ENCODE data around the gene CELF2.
A peak's percentile ranks its signal among the peaks of the same experiment; 100 is the strongest.
"Not testable (repeated sequence)": the region's sequence is repeated elsewhere in the genome, so short reads cannot be mapped to it uniquely, and the experiment has no call there.

Gene CELF2

DNA sequence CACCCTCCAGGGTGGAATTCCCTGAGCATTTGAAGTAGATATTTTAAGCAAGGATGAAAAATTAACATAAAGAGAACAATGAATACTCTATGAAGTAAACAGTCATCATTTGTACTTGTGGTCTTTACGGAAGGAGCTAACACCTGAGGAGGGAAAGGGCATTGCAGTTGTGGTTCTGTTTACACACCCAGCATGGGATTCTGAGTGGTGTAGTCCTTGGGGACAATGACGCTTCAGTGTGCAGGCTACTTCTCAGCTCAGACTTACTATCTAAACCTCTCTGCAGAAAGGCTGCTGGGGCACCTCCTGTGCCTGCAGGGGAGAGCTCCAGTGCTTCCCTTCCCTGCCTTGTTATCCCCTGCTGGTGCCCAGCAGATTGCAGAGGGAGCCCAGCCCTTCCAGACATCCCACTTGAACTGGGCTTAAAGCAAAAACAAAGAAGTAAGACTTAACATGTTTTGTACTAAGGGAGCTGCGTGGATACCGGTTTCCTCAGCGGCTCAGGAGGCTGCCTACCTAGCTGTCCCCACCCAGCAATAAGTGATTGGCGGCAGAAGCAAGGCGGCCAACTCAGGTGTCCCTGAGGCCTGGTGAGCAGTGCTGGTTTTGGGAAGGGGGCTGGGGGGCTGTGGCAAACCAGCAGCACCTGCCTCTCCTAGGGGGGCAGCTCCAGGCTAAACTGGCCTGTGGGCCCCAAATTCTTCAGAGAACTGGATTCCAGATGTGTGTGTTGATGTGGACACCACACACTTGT lies 89.1 kb downstream of the CELF2 start:
- H3K4me1 Mint-ChIP-seq, result peaks cover 10% of the 10 kb centered on the region
- DNase-seq (ENCODE audit: low spot score in 2 of 2) (no peak), ATAC-seq (peak; percentile 34)
- no peaks in the 10 kb centered on the region for H3K9me3 Mint-ChIP-seq
- H3K4me3 Mint-ChIP-seq, result no peak overlapping the region
- H3K27ac Mint-ChIP-seq, result no peak overlapping the region
- H3K36me3 Mint-ChIP-seq, result no peaks in the 10 kb centered on the region

DNA sequence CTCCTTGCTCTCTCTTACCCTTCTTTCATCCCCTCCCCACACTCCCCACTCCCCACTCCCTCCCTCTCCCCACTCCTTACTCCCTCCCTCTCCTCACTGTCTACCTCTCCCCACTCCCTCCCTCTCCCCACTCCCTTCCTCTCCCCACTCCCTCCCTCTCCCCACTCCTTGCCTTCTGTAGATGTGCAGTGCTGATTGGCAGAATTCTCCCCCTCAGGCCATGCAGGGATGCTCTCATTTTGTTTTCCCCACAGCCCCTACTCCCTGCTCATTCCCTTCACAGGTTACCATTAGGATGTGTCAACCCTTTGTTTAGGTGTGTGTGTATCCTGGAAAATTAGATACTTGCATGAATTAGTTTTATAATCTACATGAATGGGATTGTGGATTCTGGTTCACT lies 90.3 kb downstream of the CELF2 start:
- H3K9me3 Mint-ChIP-seq, result no peaks in the 10 kb centered on the region
- DNase-seq (ENCODE audit: low spot score in 2 of 2) (no peak), ATAC-seq (no peak)
- no peak overlapping the region for H3K4me3 Mint-ChIP-seq
- H3K36me3 Mint-ChIP-seq, result no peaks in the 10 kb centered on the region
- H3K4me1 Mint-ChIP-seq, result peaks cover 10% of the 10 kb centered on the region
- no peak overlapping the region for H3K27ac Mint-ChIP-seq

DNA sequence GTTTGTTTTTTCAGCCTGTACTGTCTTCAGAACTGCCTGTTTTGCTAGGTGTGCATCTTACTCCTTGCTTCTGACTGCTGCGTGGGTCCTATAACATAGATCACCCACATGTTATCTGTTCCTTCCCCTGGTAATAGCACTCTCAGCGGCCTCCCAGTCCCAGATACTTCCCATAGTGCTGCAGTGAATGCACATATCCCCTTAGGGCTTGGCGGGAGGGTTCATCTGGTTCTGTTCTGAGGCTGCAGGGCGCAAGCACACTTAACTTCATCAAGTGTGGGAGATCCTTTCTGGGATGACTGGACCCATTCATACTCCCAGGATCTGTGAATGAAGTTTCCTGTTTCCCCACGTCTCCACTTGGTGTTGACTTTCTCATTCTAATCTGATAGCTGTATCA lies 90.7 kb downstream of the CELF2 start:
- DNase-seq (ENCODE audit: low spot score in 2 of 2) (no peak), ATAC-seq (no peak)
- Mint-ChIP-seq H3K4me3 (no peak overlapping the region), H3K27ac (no peak overlapping the region), H3K9me3 (no peaks in the 10 kb centered on the region), H3K4me1 (peaks cover 14% of the 10 kb centered on the region), H3K36me3 (no peaks in the 10 kb centered on the region)

DNA sequence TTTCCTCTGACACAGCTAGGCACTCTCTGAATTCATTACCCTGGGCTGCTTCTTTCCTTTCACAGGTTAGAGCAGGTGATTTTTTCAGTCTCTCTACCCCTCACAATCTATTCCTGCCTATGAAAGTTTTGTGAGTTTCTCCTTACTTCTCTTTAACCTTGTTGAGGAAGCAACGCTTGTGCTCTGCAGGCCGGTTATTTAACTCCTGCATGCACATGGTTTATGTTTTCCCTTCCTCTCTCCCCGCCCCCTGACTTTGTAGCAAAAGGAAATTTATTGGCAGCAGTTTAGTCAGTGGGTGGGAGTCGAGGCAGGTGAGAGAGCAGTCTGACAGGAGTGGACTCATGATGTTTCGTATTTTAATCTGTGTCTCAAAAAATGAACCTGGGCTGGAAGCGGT lies 91.9 kb downstream of the CELF2 start:
- H3K4me1 Mint-ChIP-seq, result peaks cover 19% of the 10 kb centered on the region
- no peak overlapping the region for H3K4me3 Mint-ChIP-seq
- H3K9me3 Mint-ChIP-seq, result no peaks in the 10 kb centered on the region
- ATAC-seq, result no peak
- no peak for DNase-seq (ENCODE audit: low spot score in 2 of 2)
- no peaks in the 10 kb centered on the region for H3K36me3 Mint-ChIP-seq
- H3K27ac Mint-ChIP-seq, result no peak overlapping the region

DNA sequence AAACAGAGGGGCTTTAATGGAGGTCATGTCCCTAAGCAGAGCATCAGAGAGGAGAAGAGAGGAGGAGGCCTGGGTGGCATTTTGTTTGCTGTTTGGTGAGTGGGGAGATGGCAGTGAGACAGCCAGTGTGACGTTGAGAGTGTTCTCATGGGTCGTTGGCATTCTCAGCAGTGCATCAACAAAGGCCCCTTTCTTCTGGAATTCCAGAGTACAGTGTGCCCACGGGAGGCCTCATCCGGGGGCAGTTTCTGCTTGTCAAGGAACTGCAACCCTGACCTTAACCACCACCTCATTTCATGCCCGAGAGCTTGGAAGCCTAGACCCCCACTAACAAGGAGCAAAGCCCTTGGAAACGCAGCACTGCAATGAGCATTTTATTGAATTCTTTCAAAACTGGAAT lies 92.9 kb downstream of the CELF2 start:
- DNase-seq (ENCODE audit: low spot score in 2 of 2) (no peak), ATAC-seq (no peak)
- no peak overlapping the region for H3K27ac Mint-ChIP-seq
- H3K4me3 Mint-ChIP-seq, result no peak overlapping the region
- no peaks in the 10 kb centered on the region for H3K36me3 Mint-ChIP-seq
- peaks cover 13% of the 10 kb centered on the region for H3K4me1 Mint-ChIP-seq
- H3K9me3 Mint-ChIP-seq, result no peaks in the 10 kb centered on the region

DNA sequence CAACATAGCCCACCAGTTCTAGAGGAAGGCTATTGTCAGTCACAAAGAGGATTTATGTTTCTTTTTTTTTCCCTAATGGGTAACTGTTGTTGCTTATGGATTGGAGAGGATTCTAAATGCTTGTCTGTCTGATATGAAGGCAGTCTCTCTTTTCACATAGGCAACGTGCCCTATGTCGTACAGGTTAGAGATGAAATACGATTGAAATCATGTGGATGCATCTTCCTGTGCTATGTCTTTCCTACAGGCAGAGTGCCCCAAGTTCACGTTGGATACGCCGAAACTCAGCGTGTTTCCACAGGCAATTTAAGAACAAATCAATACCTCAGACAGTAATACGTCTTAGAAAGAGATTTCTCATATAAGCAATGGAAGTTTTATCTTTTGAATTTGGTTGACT lies 93.8 kb downstream of the CELF2 start:
- no peak for ATAC-seq
- Mint-ChIP-seq H3K27ac (no peak overlapping the region), H3K4me3 (no peak overlapping the region), H3K36me3 (no peaks in the 10 kb centered on the region), H3K4me1 (peaks cover 9% of the 10 kb centered on the region), H3K9me3 (no peaks in the 10 kb centered on the region)
- DNase-seq (ENCODE audit: low spot score in 2 of 2), result no peak

DNA sequence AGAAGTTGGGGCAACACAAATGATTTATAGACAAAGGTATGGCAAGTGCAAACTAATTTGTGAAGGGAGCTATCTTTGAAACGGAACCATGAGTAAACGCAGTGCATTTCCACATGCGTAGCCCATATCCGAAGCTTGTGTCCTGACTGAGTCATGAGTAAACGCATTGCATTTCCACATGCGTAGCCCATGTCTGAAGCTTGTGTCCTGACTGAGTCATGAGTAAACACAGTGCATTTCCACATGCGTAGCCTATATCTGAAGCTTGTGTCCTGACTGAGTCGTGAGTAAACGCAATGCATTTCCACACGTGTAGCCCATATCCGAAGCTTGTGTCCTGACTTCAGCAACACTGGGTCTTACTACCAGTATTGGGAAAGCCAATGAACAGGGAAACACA lies 95.0 kb downstream of the CELF2 start:
- H3K9me3 Mint-ChIP-seq, result no peaks in the 10 kb centered on the region
- no peaks in the 10 kb centered on the region for H3K36me3 Mint-ChIP-seq
- DNase-seq (ENCODE audit: low spot score in 2 of 2) (no peak), ATAC-seq (no peak)
- peak overlapping the region; percentile 59 for H3K27ac Mint-ChIP-seq
- no peak overlapping the region for H3K4me3 Mint-ChIP-seq
- peaks cover 9% of the 10 kb centered on the region for H3K4me1 Mint-ChIP-seq

DNA sequence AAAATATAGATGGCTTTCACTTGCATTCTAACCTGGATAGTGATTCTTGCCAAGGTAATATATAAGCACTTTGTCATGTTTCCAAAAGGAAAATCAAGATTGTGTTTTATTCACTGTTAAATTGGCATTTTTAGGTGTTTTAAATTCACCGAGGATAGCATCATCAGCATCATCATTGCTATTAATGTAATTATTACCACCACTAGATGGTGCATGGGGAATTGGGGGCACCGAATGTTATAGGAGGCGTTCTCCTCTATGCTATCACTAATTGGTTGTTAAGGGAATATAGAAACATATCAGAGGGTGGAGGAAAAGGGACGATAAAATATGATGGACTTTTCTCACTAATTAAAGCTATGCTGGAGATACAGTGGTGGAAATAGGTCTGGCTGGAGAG lies 95.5 kb downstream of the CELF2 start:
- DNase-seq (ENCODE audit: low spot score in 2 of 2), result no peak

DNA sequence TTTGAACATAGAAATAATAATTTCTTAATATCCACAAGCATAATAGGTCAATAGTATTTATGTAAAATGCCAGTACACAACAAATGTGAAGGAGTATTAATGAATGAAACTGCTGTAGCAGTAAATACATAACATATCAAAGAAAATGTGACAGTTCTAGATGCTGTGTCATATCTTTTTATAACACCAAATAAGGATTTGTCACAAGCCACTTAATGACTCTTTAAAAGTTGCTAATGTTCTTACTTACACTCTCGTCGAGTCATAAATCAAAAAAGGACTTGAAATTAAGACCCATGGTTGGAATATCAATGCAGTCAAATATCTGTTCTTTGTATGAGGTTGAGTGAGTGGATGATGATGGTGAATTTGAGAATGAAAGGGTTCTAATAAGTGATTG lies 96.6 kb downstream of the CELF2 start:
- DNase-seq (ENCODE audit: low spot score in 2 of 2), result no peak
- Mint-ChIP-seq H3K36me3 (no peaks in the 10 kb centered on the region), H3K4me1 (peaks cover 9% of the 10 kb centered on the region), H3K9me3 (no peaks in the 10 kb centered on the region), H3K4me3 (no peak overlapping the region), H3K27ac (no peak overlapping the region)
- ATAC-seq, result no peak

More for the DNA sequence above, 95.5 kb downstream of the CELF2 start:
- no peaks in the 10 kb centered on the region for H3K36me3 Mint-ChIP-seq
- no peaks in the 10 kb centered on the region for H3K9me3 Mint-ChIP-seq
- H3K4me1 Mint-ChIP-seq, result peaks cover 9% of the 10 kb centered on the region
- ATAC-seq, result peak; percentile 79
- peak overlapping the region; percentile 59 for H3K27ac Mint-ChIP-seq
- peak overlapping the region; percentile 31 for H3K4me3 Mint-ChIP-seq

DNA sequence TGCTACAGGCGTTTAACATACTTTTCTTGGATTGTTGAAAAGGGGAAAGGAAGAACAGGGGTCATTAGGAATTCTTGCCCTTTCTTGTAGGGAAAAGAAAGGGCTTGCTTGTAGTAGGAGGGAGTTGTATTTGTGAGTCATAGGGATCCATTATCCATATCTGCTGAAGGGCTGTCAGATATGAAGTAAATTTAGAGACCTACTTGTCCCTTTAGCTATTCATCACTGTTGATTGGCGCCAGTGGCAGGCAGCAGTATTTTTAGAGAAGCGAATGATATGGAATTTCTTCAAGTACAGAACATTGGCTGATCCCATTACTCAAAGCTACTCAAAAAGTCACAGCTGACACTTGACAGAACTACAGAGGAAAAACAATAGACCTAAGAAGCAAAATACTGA lies 97.7 kb downstream of the CELF2 start:
- Mint-ChIP-seq H3K9me3 (no peaks in the 10 kb centered on the region), H3K27ac (no peak overlapping the region), H3K4me1 (peaks cover 9% of the 10 kb centered on the region), H3K4me3 (no peak overlapping the region), H3K36me3 (no peaks in the 10 kb centered on the region)
- DNase-seq (ENCODE audit: low spot score in 2 of 2), result no peak
- no peak for ATAC-seq

DNA sequence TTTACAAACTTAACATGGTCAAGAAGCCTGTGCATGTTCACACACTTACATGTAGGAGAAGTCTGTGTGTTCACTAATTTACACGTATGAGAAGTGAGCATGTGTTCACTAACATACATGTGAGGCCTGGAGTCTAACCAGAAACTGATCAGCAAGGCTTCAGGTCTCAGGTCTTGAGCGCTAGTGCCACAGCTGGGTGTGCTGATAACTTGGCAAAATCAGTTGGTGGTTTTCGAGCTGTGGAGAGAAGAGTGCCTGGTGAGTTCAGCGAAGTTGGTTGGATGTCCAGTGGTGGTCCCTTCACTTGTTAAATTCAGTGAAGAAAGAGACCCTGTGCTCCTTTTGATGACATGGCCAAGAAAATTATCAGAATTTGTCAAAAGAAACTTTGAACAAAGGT lies 98.7 kb downstream of the CELF2 start:
- no peaks in the 10 kb centered on the region for H3K9me3 Mint-ChIP-seq
- H3K4me1 Mint-ChIP-seq, result peaks cover 9% of the 10 kb centered on the region
- no peaks in the 10 kb centered on the region for H3K36me3 Mint-ChIP-seq
- no peak overlapping the region for H3K27ac Mint-ChIP-seq
- ATAC-seq (no peak), DNase-seq (ENCODE audit: low spot score in 2 of 2) (no peak)
- H3K4me3 Mint-ChIP-seq, result no peak overlapping the region

DNA sequence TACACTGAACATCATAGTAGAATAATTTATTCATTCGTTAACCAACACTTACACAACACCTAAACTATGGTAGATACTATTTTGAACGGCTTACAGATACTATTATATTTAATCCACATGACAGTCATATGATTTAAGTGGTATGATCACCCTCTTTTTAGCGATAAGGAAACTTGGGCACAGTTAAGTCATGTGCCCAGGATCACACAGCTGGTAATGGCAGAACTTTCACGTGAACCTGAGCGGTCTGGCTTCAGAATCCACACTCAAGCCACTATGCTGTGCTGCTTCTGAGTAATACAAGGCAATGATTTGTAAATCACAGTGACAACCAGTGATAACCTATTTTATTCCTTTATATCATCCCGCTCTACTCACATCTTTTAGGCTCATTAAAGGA lies 99.1 kb downstream of the CELF2 start:
- DNase-seq (ENCODE audit: low spot score in 2 of 2) (no peak), ATAC-seq (no peak)
- Mint-ChIP-seq H3K27ac (no peak overlapping the region), H3K4me3 (no peak overlapping the region), H3K9me3 (no peaks in the 10 kb centered on the region), H3K36me3 (no peaks in the 10 kb centered on the region), H3K4me1 (peaks cover 9% of the 10 kb centered on the region)

DNA sequence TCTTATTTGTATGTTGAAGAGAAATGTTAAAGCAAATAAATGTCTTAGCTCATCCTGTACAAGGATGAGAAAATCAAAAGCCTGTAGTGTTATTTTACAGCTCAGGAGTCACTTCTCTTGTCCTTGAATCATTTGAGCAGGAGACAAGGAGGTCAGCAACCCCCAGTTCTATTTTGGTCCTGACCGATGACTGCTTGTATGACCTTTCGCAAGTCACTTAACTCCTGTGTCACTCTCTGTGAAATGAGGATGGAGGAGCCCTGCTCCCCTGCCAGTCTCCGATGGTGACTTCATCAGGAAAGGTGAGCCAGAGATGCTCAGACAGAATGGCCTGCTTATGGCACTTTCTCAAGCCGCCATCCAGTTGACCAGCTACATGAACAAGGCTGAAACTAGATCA lies 101.0 kb downstream of the CELF2 start:
- DNase-seq (ENCODE audit: low spot score in 2 of 2) (no peak), ATAC-seq (no peak)
- Mint-ChIP-seq H3K27ac (no peak overlapping the region), H3K4me3 (no peak overlapping the region), H3K36me3 (no peaks in the 10 kb centered on the region), H3K9me3 (peaks cover 3% of the 10 kb centered on the region), H3K4me1 (peaks cover 3% of the 10 kb centered on the region)

DNA sequence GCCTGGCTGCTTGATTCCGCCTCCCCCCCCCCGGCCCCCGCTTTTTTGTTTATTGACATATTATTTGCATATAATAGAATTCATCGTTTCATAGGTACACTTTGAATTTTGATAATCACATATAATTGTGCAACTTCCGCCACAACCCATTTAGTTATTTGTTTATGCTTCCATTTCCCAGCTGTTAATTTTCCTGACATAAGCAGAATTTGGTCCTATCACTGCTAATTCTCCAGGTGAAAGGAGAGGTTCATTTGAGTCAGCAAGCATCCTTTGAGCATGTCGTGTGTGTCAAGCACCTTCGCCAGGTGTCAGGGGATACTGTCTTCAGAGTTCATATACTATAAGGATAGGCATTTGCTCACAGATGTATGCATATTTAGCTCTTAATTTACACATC lies 102.2 kb downstream of the CELF2 start:
- H3K36me3 Mint-ChIP-seq, result no peaks in the 10 kb centered on the region
- no peak overlapping the region for H3K27ac Mint-ChIP-seq
- H3K9me3 Mint-ChIP-seq, result peaks cover 9% of the 10 kb centered on the region
- peaks cover 7% of the 10 kb centered on the region for H3K4me1 Mint-ChIP-seq
- no peak for DNase-seq (ENCODE audit: low spot score in 2 of 2)
- ATAC-seq, result no peak
- no peak overlapping the region for H3K4me3 Mint-ChIP-seq

DNA sequence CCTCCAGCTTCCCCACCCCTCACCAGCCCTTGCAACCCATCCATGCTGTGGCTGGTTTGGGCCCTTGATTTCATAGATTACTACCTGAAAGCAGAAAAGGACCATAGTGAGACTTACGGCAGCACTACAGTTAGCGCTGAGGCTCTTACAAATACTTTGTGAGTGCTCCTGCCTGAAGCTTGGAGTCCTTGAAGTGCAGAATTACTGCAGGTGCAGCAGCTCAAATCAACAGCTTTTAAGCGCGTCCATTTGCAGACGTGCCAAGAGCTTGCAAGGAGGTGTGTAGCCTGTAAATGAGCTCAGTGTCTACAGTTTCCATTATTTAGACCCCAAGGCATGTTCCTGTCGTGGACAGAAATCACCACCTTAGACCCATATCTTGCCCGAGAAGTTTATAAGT lies 103.0 kb downstream of the CELF2 start:
- H3K4me3 Mint-ChIP-seq, result no peak overlapping the region
- peaks cover 9% of the 10 kb centered on the region for H3K9me3 Mint-ChIP-seq
- H3K36me3 Mint-ChIP-seq, result no peaks in the 10 kb centered on the region
- ATAC-seq, result no peak
- no peak overlapping the region for H3K27ac Mint-ChIP-seq
- no peak for DNase-seq (ENCODE audit: low spot score in 2 of 2)
- H3K4me1 Mint-ChIP-seq, result peaks cover 7% of the 10 kb centered on the region

DNA sequence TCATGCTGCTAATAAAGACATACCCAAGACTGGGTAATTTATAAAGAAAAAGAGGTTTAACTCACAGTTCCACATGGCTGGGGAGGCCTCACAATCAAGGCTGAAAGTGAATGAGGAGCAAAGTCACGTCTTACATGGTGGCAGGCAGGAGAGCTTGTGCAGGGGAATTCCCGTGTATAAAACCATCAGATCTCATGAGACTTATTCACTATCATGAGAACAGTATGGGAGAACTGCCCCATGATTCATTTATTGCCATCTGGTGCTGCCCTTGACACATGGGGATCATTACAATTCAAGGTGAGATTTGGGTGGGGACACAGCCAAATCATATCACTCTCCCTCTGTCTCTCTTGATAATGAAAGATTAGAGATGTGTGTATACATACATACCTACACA lies 106.2 kb downstream of the CELF2 start:
- peak; percentile 58 for ATAC-seq
- not testable (repeated sequence) for H3K9me3 Mint-ChIP-seq; H3K4me1 Mint-ChIP-seq; DNase-seq (ENCODE audit: low spot score in 2 of 2); H3K36me3 Mint-ChIP-seq; H3K4me3 Mint-ChIP-seq
- H3K27ac Mint-ChIP-seq, result peak overlapping the region; percentile 78

DNA sequence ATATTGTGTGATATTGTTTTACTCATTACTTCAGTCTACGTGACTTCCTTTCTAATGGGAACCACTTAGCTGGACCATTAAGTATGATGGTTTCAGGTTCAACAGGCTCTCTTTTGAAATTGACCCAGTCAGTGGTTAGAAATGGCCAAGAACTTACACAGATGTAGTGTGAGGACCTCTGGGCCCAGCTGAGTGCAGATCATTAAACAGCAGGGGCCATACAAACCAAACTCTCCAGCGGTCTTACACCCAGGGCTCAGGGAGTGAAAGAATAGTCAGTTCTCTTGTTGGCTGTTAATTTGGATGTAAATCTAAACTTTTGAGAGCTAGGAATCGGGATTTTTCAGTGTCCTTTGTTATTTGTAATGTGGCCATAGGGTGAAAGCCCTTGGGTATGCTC lies 107.3 kb downstream of the CELF2 start:
- Mint-ChIP-seq H3K9me3 (peaks cover 9% of the 10 kb centered on the region), H3K27ac (no peak overlapping the region)

More for the DNA sequence above, 107.3 kb downstream of the CELF2 start:
- no peak for DNase-seq (ENCODE audit: low spot score in 2 of 2)
- no peaks in the 10 kb centered on the region for H3K36me3 Mint-ChIP-seq
- no peak overlapping the region for H3K4me3 Mint-ChIP-seq
- peaks cover 12% of the 10 kb centered on the region for H3K4me1 Mint-ChIP-seq
- ATAC-seq, result no peak
